ENCODE results near the gene B3GNT3. TPM values are rescaled to one million over a fixed set of nuclear protein-coding genes. Genes with fewer than 3 reads are reported as not detected.
A peak's percentile ranks its signal among the peaks of the same experiment; 100 is the strongest.

B3GNT3 gene
- total and polyA plus RNA-seq, 2 of the 4 experiments (the other 2 are of a cell fraction), result not detected

DNA sequence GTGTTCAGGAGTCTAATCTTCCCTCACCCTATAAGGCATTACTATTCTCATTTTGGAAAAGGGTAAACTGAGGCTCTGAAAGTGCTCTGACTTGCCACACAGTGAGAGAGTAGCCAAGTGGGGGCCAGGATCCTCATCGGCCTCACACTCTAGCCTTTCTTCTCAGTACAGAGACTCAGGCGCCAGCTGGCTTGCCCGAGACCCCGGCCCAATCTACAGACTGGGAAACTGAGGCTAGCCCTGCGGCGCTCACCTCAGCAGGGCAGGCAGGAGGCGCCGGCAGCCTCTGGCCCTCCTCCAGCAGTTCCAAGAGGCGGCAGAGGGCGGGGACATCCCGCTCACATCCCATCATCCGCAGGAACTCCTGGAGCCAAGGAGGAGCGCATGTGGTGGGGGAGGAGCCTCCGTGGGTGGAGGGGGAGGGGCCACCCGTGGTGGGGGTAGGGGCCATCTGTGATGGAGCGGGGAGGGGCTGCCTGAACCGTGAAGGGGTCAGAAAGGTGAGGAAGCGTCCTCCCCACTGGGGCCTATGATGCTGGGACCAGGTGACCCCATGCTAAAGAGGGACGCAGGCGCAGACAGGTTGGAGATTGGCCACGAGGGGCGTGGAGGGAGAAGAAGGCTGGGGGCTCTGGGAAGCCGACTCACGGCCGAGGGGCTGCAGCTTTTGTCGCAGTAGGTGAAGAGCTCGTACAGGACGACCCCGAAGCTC, 35.1 kb downstream of the B3GNT3 start:
- peak; percentile 8 for DNase-seq
- no peak for TF ChIP-seq POLR2A (IDR thresholded peaks at IDR 0.05; ENCODE audit: low read depth, low read length)
- TF ChIP-seq, protein P1, sequence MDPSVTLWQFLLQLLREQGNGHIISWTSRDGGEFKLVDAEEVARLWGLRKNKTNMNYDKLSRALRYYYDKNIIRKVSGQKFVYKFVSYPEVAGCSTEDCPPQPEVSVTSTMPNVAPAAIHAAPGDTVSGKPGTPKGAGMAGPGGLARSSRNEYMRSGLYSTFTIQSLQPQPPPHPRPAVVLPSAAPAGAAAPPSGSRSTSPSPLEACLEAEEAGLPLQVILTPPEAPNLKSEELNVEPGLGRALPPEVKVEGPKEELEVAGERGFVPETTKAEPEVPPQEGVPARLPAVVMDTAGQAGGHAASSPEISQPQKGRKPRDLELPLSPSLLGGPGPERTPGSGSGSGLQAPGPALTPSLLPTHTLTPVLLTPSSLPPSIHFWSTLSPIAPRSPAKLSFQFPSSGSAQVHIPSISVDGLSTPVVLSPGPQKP (IDR thresholded peaks at IDR 0.05; ENCODE audit: borderline replicate concordance, low read depth, low read length), result no peak
- no peak for TF ChIP-seq MAZ (IDR thresholded peaks at IDR 0.05; ENCODE audit: borderline replicate concordance, low read depth, low read length)
- TF ChIP-seq RCOR1 (IDR thresholded peaks at IDR 0.05; ENCODE audit: insufficient replicate concordance, low read length), result no peak
- no peak for TF ChIP-seq SMC3 (IDR thresholded peaks at IDR 0.05; ENCODE audit: low read depth, low read length)
- no peak for TF ChIP-seq NFE2L2 (IDR thresholded peaks at IDR 0.05; ENCODE audit: low read depth, low read length)
- no peak for TF ChIP-seq RFX5 (IDR thresholded peaks at IDR 0.05; ENCODE audit: low read depth, low read length)
- TF ChIP-seq MXI1 (IDR thresholded peaks at IDR 0.05; ENCODE audit: borderline replicate concordance, low read depth, low read length), result no peak
- TF ChIP-seq, protein P2, sequence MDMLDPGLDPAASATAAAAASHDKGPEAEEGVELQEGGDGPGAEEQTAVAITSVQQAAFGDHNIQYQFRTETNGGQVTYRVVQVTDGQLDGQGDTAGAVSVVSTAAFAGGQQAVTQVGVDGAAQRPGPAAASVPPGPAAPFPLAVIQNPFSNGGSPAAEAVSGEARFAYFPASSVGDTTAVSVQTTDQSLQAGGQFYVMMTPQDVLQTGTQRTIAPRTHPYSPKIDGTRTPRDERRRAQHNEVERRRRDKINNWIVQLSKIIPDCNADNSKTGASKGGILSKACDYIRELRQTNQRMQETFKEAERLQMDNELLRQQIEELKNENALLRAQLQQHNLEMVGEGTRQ (IDR thresholded peaks at IDR 0.05; ENCODE audit: low read depth, low read length), result no peak
- no peak for TF ChIP-seq MAFK (IDR thresholded peaks at IDR 0.05; ENCODE audit: low read depth, low read length)
- no peak for TF ChIP-seq CEBPB (IDR thresholded peaks at IDR 0.05; ENCODE audit: low read depth, low read length)
- TF ChIP-seq, protein P3, sequence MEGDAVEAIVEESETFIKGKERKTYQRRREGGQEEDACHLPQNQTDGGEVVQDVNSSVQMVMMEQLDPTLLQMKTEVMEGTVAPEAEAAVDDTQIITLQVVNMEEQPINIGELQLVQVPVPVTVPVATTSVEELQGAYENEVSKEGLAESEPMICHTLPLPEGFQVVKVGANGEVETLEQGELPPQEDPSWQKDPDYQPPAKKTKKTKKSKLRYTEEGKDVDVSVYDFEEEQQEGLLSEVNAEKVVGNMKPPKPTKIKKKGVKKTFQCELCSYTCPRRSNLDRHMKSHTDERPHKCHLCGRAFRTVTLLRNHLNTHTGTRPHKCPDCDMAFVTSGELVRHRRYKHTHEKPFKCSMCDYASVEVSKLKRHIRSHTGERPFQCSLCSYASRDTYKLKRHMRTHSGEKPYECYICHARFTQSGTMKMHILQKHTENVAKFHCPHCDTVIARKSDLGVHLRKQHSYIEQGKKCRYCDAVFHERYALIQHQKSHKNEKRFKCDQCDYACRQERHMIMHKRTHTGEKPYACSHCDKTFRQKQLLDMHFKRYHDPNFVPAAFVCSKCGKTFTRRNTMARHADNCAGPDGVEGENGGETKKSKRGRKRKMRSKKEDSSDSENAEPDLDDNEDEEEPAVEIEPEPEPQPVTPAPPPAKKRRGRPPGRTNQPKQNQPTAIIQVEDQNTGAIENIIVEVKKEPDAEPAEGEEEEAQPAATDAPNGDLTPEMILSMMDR (conservative IDR thresholded peaks at IDR 0.05; ENCODE audit: low read depth, low read length), result no peak
- no peak for TF ChIP-seq FOS (IDR thresholded peaks at IDR 0.05; ENCODE audit: low read depth, low read length)
- no peak for TF ChIP-seq BHLHE40 (IDR thresholded peaks at IDR 0.05; ENCODE audit: low read depth, low read length)
- no peak for TF ChIP-seq RAD21 (IDR thresholded peaks at IDR 0.05; ENCODE audit: low read length)

More for the DNA sequence above, 35.1 kb downstream of the B3GNT3 start:
- H3K9ac ChIP-seq (ENCODE audit: low read depth, low read length), result no peak overlapping the region
- no peak overlapping the region for H2BK20ac ChIP-seq (ENCODE audit: low read depth, low read length)
- no peak overlapping the region for H3K27ac ChIP-seq (ENCODE audit: insufficient read depth, low read length)
- no peak overlapping the region for H3K4me3 ChIP-seq (ENCODE audit: insufficient read depth, low read depth, low read length)
- in situ Hi-C loops (cut with MboI; ENCODE audit: low sequenced_read_pairs), result no loop called here
- peak overlapping the region; percentile 84 for H3K4me2 ChIP-seq (ENCODE audit: low read depth, low read length)
- H2BK120ac ChIP-seq (ENCODE audit: low read depth, low read length), result no peak overlapping the region
- no peak overlapping the region for H3K14ac ChIP-seq (replicated peaks; ENCODE audit: low read depth, low read length)
- H3K23ac ChIP-seq (ENCODE audit: low read depth, low read length), result no peak overlapping the region
- dilution Hi-C loops (cut with HindIII; ENCODE audit: low sequenced_read_pairs, unreplicated experiment), result no loop called here
- H2BK15ac ChIP-seq (ENCODE audit: low read depth, low read length), result no peak overlapping the region
- H3K36me3 ChIP-seq (ENCODE audit: control insufficient read depth, insufficient read depth, low read length), result no peaks in the 10 kb centered on the region
- no peak overlapping the region for H3K18ac ChIP-seq (ENCODE audit: low read depth, low read length)
- H3K4ac ChIP-seq (ENCODE audit: low read depth, low read length), result no peak overlapping the region
- no peak overlapping the region for H2BK5ac ChIP-seq (ENCODE audit: low read depth, low read length, poor library complexity, severe bottlenecking)
- H4K91ac ChIP-seq (ENCODE audit: insufficient read depth, low read depth, low read length), result no peak overlapping the region
- H3K4me1 ChIP-seq (ENCODE audit: control insufficient read depth, insufficient read depth, low read length), result peaks cover 2% of the 10 kb centered on the region; the same call in 1 of the 2 replicates
- H2AK9ac ChIP-seq (replicated peaks; ENCODE audit: low read depth, low read length, poor library complexity), result no peak overlapping the region
- H3K27me3 ChIP-seq (ENCODE audit: control insufficient read depth, insufficient read depth, low read length), result peaks cover 33% of the 10 kb centered on the region
- intact Hi-C loops (cut with micrococcal nuclease), result loop anchor here (2.0 kb wide), 1 partner anchor 47 kb away; no protein-coding TSS in a partner anchor
- H3K79me1 ChIP-seq (ENCODE audit: low read depth in 1 of 2, low read length in 2 of 2), result no peaks in the 10 kb centered on the region
- H3K9me1 ChIP-seq (ENCODE audit: insufficient read depth, low read length), result no peaks in the 10 kb centered on the region
- H3K9me3 ChIP-seq (ENCODE audit: control insufficient read depth, insufficient read depth, low read length), result no peaks in the 10 kb centered on the region
- ChIA-PET CTCF (interaction anchor here (0.7 to 0.9 kb wide), 2 partner anchors 30 to 108 kb away, joined by 3 read pairs; partner anchors contain the start of gene RPL18A), POLR2A (ENCODE audit: unreplicated experiment) (no interaction called here)
- peak; percentile 43 for ATAC-seq (ENCODE audit: low read depth)
- 7% methylated on average over 11 of the region's 29 CpGs; no CpG with 5 or more reads in 1 of the 2 experiments for WGBS, 2 experiments (ENCODE audit: extremely low coverage in 2 of 2, insufficient read length in 1 of 2)
- no TSS peak for BruUV-seq (replicated peaks)
- H3K56ac ChIP-seq (ENCODE audit: extremely low read depth, insufficient read depth, low read length), result no peak overlapping the region
- H4K8ac ChIP-seq (ENCODE audit: low read depth in 2 of 2, low read length in 2 of 2), result no peak overlapping the region
- H4K20me1 ChIP-seq (ENCODE audit: insufficient read depth, low read length), result no peaks in the 10 kb centered on the region
- no peak overlapping the region for H2AK5ac ChIP-seq (ENCODE audit: low read depth, low read length)
- H2AFZ ChIP-seq (replicated peaks; ENCODE audit: low read length, poor library complexity), result peak overlapping the region; percentile 82
- H4K5ac ChIP-seq (ENCODE audit: low read depth, low read length), result no peak overlapping the region
